GM21515 (cell line): ENCODE results near the gene LDLRAD2.

Experiments used
- ATAC-seq: cut with Tn5 transposase; IDR thresholded peaks from one replicate; pipeline ENCODE4 v1.9.1; 2021; ENCODE audit not compliant: unreplicated experiment

Gene LDLRAD2

DNA sequence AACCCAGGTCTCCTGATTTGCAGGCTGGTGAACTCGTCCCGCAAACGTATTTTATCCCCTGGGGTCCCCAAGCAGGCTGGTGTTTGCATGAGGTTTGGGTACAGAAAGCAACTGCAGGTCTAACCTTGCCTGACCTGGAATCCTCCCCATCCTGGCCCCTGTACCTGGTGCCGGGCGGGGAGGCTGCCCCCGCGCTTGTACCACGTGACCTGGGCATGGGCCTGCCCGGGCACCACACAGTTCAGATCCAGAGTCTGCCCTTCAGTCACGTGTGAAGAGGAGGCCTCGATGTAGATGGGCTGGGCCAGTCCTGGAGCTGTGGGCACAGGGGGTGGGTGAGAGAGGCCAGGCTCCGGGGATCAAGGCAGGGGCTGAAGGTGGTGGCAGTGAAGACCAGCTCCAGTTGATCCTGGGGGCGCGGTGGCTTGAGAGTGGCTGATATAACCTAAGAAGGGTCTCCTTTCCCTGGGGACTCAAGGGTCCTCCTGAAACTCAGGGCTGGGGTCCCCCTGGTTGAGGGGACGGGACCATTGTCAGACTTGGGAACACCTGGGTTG is 30.6 kb downstream of the LDLRAD2 start:
- ATAC-seq = no peak

DNA sequence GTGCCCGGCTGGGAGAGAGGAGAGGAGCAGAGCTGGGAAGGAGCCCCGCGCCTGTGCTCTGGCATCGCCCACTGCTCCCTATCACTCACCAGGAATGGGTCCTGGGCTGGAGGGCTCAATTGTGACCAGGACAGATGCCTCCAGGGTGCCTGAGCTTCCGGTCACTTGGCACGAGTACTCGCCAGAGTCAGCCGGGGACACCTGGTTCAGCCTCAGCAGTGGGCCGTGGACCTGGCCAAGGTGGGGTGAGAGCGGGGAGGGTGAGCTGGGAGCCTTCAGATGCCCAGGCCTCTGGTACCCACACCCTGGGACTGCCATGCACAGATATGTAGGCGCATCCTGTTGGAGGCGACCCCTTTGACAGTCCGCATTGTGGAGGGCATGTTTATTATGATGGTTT is 31.1 kb downstream of the LDLRAD2 start:
- no peak for ATAC-seq

GRCh38 chr1:21843996-21844395 is 31.9 kb downstream of the LDLRAD2 start:
- ATAC-seq = no peak

DNA sequence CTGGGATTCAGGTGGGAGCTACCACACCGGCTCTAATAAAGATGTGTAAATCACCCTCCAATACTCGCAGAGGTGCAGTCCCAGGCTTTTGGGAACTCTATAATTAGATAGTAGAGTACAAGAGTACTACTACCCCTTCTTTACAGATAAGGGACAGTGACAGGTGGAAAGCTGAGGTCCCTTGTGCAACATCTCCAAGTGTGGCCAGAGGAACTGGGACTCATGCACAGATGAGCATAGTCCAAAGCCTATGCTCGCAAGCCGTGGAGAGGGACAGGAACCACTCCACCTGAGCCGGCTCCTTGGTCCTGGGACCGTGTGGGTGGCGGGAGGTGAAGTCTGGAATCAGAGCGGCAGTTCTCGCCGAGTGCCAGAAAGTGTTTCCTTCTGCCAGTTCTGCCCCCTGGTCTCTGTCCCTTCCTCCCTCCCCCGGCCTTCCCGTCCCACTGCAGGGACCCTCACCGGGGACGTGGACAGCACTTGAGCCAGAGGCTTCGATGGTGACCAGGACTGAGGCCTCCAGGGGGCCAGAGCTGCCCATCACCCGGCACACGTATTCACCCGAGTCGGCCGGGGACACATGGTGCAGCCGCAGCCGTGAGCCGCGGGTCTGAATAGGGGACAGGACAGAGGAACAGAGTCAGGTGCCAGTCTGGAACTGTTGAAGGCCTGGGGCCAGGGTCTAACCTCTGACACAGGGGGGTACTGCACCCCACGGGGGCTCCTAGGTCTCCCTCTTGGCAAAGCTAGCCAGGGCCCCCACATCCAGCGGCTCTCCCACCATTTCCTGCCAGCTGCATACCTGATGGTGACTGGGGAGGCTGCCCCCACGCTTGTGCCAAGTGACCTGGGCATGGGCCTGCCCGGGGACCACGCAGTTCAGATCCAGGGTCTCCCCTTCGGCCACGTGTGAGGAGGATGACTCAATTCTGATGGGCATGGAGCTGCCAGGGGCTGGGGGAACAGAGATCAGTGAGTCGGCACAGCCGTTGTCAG is 33.9 kb downstream of the LDLRAD2 start:
- no peak for ATAC-seq

DNA sequence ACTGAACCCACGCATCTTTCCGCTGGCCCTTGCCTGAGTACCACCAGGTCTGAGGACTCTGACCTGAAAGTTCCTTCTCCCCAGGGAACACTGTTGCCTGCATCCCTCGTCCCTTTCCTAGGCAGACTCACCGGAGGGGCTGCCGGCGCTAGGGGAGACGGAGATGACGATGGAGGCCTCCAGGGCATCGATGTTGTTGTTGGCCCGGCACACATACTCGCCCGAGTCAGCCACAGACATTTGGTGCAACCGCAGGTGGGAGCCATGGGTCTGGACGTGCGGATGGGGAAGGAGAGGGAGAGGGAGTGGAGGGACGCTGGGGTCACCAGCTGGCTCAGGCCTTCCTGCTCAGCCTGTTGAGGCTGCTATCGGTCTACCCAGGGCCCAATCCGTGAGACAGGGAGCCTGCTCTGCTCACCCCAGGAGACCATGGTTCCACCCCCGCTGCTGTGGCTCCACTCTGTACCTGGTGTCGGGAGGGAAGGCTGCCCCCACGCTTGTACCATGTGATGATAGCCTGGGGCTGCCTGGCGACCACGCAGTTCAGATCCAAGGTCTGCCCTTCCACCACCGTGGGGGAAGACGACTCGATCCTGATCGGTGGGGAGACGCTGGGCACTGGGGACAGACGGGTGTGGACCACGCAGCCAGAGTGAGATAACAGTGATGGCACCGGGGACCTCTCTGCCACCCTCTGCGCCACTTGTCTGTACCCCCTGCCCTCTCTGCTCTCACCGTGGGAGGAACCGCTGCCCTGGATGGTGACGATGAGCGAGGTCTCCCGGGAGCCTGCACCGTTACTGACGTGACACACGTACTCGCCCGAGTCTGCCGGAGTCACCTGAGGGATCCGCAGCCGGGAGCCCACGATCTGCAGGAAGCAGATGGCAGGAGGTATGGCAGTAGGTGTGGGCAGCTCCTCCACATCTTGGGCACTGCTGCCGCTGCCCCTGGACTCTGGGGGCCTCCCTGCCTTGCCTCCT is 35.4 kb downstream of the LDLRAD2 start:
- no peak for ATAC-seq

DNA sequence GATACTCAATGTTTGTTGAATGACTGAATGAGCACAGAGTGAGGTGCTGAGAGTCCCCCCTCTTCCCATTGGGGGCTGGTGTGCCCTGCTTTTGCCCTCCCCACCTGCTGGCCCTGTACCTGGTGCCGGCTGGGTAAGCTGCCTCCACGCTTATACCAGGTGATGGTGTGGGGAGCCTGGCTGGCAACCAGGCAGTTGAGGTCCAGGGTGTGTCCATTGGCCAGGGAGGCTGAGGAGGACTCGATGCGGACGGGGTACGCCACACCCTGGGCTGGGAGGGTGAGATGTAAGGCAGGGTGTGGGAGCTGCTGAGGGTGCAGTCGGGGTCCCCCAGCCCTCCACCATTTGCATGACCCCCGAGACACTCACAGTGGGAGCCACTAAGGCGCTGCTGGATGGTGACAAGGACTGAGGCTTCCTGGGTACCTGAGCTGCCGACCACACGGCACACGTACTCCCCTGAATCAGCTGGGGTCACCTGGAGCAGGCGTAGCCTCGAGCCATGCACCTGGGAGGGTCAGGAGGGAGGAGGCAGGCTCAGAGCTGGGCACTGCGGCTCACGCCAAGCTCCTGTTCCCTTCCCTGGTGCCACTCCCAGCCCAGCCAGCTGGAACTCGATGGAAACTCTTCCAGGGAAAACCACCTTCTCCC is 36.6 kb downstream of the LDLRAD2 start:
- no peak for ATAC-seq

DNA sequence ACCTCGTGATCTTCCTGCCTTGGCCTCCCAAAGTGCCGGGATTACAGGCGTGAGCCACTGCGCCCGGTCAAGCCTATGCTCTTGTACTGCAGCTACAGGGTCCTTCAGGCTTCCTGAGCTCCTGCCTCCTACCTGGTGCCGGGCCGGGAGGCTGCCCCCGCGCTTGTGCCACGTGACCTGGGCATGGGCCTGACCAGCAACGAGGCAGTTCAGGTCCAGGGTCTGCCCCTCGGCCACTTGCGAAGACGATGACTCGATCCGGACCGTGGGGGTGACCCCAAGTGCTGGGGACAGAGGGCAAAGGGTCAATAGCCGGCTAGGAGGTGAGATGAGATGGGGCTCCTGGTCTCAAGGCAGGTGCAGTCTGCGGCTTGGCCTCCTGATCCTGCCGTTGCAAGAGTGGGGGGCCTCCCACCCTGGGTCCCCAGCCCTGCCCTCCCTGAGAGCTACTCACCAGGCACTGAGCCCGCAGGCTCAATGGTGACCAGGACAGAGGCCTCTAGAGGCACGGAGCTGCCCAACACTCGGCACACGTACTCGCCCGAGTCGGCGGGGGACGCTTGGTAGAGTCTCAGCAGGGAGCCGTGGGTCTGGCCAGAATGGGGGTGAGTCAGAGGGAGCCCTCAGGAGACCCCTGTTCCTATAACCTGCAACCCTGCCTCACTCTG is 38.0 kb downstream of the LDLRAD2 start:
- no peak for ATAC-seq

GRCh38 chr1:21851430-21852250 is 39.6 kb downstream of the LDLRAD2 start:
- ATAC-seq = no peak

GRCh38 chr1:21852282-21853130 is 40.4 kb downstream of the LDLRAD2 start:
- no peak for ATAC-seq

DNA sequence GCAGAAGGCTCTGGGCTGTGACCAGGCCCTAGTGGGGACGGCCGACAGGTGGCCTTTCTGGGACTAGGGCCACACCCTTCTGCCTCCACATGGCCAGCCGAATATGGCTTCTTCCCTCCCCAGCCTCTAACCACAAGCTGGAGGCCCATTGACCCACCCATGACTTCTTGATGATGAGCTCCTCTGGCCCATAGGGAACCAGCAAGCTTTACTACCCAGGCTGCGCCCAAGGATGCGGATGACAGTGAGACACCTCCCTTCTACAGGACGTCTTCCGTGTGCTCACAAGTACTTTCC is 41.0 kb downstream of the LDLRAD2 start:
- no peak for ATAC-seq

GRCh38 chr1:21854090-21854750 is 42.2 kb downstream of the LDLRAD2 start:
- no peak for ATAC-seq

DNA sequence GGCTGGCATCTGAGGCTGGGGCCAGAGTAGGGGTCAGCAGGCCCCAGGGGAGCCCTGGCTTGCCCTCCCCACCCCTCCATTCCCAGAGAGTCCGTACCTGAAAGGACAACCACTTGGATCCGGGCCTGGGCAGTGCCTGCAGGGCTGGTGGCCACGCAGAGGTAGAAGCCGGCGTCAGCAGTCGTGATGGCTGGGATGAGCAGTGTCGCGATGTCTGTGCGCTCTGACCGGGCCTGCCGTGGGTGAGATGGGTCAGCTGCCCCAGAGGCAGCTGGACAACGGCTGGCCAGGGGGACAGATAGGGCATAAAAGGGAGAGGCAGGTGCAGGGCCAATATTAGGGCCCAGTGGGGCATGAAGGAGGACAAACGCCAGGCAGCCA is 42.7 kb downstream of the LDLRAD2 start:
- no peak for ATAC-seq

DNA sequence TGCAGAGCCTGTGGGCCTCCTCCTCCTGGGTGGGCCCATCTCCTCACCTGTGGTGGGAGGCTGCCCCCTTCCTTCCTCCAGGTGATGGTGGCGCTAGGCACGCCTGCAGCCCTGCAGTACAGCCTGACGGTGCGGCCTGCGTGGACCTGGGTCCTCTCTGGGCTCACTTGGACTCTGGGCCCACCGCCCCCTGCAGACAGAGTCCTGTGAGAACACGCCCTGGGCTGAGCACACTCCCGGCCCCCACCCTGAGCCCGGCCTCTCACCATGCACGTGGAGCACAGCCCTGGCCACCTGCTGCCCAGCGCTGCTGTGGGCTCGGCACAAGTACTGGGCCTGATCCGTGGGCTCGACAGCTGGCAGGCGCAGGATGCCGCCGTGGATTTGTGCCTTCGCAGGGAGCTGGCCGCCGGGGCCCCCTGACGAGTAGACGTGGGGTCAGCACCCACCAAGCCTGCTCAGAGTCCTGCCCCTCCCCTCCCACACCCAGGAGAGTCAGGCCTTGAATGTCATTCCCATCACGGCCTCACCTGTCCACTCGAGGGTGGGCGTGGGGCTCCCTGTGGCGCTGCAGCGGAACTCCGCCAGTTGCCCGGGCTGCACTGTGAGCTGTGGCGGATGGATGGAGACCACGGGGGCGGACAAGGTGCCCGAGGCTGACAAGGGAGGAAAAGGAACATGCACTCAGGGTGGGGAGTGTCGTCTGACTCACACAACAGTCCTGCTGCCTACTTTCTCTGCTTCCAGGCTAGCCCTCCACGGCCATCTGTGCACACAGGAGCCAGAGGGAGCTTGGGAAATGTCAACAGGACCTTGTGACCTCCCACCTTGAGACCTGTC is 43.4 kb downstream of the LDLRAD2 start:
- no peak for ATAC-seq

GRCh38 chr1:21857142-21857839 is 45.2 kb downstream of the LDLRAD2 start:
- no peak for ATAC-seq

DNA sequence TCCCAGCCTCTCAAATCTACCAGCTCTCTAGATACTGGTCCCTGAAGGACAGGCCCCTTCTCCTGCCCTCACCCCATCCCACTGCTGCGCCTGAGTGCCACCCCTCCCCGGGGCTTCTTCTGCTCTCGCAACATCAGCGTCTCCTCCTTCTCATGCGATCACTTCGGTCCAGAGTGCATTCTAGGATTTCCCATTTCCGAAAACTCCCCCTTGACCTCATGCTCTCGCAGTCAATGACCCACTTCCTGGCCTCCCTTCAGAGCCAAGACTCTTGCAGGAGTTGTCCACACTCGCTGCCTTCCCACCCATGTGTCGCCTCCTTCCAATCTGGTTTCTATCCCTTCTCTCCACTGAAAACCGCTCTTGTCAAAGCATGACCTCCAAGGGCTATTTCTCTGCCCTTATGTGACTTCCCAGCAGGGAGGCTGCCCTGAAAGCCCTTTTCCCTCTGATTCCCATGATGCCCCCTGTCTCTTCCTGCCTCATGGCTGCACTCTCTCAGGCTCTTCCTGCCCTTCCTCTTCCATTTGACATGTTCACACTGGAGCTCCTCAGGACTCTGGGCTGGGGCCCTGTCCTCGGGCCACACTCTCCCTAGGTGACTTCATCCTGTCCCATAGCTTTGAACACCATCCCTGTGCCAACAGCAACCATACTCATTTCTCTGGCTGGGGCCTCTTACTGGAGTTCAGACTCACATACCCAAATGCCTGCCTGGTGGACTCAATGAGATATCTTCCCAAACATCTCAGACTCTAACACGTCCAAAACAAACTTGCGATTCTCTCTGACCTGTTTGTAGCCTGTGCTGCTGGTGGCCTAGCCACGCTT is 46.0 kb downstream of the LDLRAD2 start:
- no peak for ATAC-seq

DNA sequence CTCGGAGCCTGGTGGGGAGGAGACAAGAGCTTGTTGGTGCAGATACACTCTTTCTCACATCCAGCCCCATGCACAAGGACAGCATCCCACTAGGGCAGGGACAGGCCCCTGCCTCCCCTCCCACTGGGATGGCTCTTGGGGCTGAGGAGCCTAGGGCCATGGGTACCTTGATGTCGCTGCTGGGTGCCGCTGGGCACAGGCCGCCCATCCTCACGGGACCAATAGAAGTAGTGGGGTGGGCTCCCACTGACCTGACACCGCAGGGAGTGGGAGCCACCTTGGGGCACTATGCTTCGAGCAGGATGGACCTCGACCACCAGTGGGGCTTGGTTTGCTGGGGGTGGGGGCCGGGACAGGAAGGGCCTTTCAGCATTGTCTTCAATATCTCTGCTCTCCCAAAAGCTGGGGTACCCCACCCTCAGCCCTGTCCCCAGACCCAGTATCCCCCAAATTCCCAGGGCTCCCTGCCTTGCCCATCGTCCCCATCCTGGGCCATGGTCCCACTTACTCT is 47.7 kb downstream of the LDLRAD2 start:
- no peak for ATAC-seq
